Measurements from ENCODE around the gene NHLH1. TPM values are rescaled to one million over a fixed set of nuclear protein-coding genes. Genes with fewer than 3 reads are reported as not detected.

Gene NHLH1
- total RNA-seq, 2 experiments from 2014 or later = 0.63 to 0.68 TPM

GRCh38 chr1:160357286-160358002 lies 9.4 kb upstream of the NHLH1 start:
- ChIA-PET CTCF (ENCODE audit: unreplicated experiment) (interaction anchor here (1.0 kb wide), 1 partner anchor 19 kb away, joined by 3 read pairs; no protein-coding TSS in a partner anchor), POLR2A (interaction anchor here (0.5 to 0.7 kb wide), 2 partner anchors 39 to 66 kb away, joined by 3 read pairs; no protein-coding TSS in a partner anchor)
- H3K4me1 ChIP-seq (ENCODE audit: insufficient read depth, low read length, poor library complexity, severe bottlenecking) = no peaks in the 10 kb centered on the region
- intact Hi-C loops (cut with micrococcal nuclease; ENCODE audit: unreplicated experiment) = no loop called here
- TF ChIP-seq CTCF (conservative IDR thresholded peaks at IDR 0.05; ENCODE audit: low read length) (no peak), EZH2phosphoT487 (IDR thresholded peaks at IDR 0.05; ENCODE audit: borderline replicate concordance, low read depth, low read length) (no peak)
- H3K36me3 ChIP-seq (ENCODE audit: insufficient read depth, low read length) = peaks cover 78% of the 10 kb centered on the region
- no peak overlapping the region for H2AFZ ChIP-seq (ENCODE audit: low read length)
- no peak for DNase-seq (ENCODE audit: low spot score)
- no peaks in the 10 kb centered on the region for H3K9me3 ChIP-seq (ENCODE audit: low read length)
- no peak overlapping the region for H3K27ac ChIP-seq (ENCODE audit: low read depth, low read length, poor library complexity, severe bottlenecking)
- H3K79me2 ChIP-seq (ENCODE audit: insufficient read depth, low read depth, low read length) = no peaks in the 10 kb centered on the region
- H3K4me2 ChIP-seq (ENCODE audit: low read length) = no peak overlapping the region
- no peaks in the 10 kb centered on the region for H3K9me2 ChIP-seq (ENCODE audit: insufficient read depth, low read length)
- no peak overlapping the region for H3K4me3 ChIP-seq (ENCODE audit: low read depth, low read length, poor library complexity, severe bottlenecking)
- H4K20me1 ChIP-seq (ENCODE audit: insufficient read depth, low read length) = no peaks in the 10 kb centered on the region
- BruUV-seq (replicated peaks) = no TSS peak

- POLR2A ChIA-PET = no interaction called here
- no TSS peak for BruUV-seq (replicated peaks)
These were observed 8.8 kb upstream of the NHLH1 start for GRCh38 chr1:160358073-160358472.

More at GRCh38 chr1:160358073-160358472, 8.8 kb upstream of the NHLH1 start:
- Histone ChIP-seq H3K9me3 (ENCODE audit: low read length) (no peaks in the 10 kb centered on the region), H3K79me2 (ENCODE audit: insufficient read depth, low read depth, low read length) (no peaks in the 10 kb centered on the region), H3K27ac (ENCODE audit: low read depth, low read length, poor library complexity, severe bottlenecking) (no peak overlapping the region), H4K20me1 (ENCODE audit: insufficient read depth, low read length) (no peaks in the 10 kb centered on the region), H3K4me2 (ENCODE audit: low read length) (no peak overlapping the region), H3K4me3 (ENCODE audit: low read depth, low read length, poor library complexity, severe bottlenecking) (no peak overlapping the region), H3K4me1 (ENCODE audit: insufficient read depth, low read length, poor library complexity, severe bottlenecking) (no peaks in the 10 kb centered on the region), H2AFZ (ENCODE audit: low read length) (no peak overlapping the region), H3K9me2 (ENCODE audit: insufficient read depth, low read length) (no peaks in the 10 kb centered on the region), H3K36me3 (ENCODE audit: insufficient read depth, low read length) (peaks cover 72% of the 10 kb centered on the region)
- intact Hi-C loops (cut with micrococcal nuclease; ENCODE audit: unreplicated experiment) = no loop called here
- DNase-seq (ENCODE audit: low spot score) = no peak
- CTCF ChIA-PET (ENCODE audit: unreplicated experiment) = no interaction called here
- TF ChIP-seq EZH2phosphoT487 (IDR thresholded peaks at IDR 0.05; ENCODE audit: borderline replicate concordance, low read depth, low read length) (no peak), CTCF (conservative IDR thresholded peaks at IDR 0.05; ENCODE audit: low read length) (no peak)

All from OCI-LY7 (cell line).